T-cell (primary cell): Measurements from ENCODE around the gene GHRHR. TPM values are rescaled to one million over a fixed set of nuclear protein-coding genes. Genes with fewer than 3 reads are reported as not detected.

Experiments
- ATAC-seq, 4 experiments: fragments of 200-7000 bp in 3 of 4; fragments of 150-1000 bp in 1 of 4; cut with Tn5 transposase; replicated peaks in 1 of 4; 1 replicate in 3 of 4; 2 replicates in 1 of 4; pipeline ENCODE4 v1.10.0; 2021; ENCODE audit warnings: moderate library complexity in 3 of 4, mild to moderate bottlenecking in 2 of 4, moderate number of reproducible peaks in 1 of 4
- CTCF ChIA-PET, 2 donors: fragments of 300-600 bp; sonication (Branson Sonifier 250); formaldehyde crosslinking; loops; one replicate each; lab custom pipeline; 2022; ENCODE audit warnings: antibody characterized with exemption in 2 of 2; lab: Charles Lee
- POLR2A ChIA-PET, 2 donors: fragments of 300-600 bp; sonication (Branson Sonifier 250); formaldehyde crosslinking; loops; one replicate each; lab custom pipeline; 2022; ENCODE audit warnings: antibody characterized with exemption in 2 of 2; lab: Charles Lee
- DNase-seq, 35 experiments: peaks; one replicate each; pipeline versions ENCODE4 v3.0.0 to v3.0.0-alpha.2; 2013 to 2023
- H3K27ac ChIP-seq: one replicate; pipeline ENCODE4 v1.5.1; 2013; ENCODE audit warnings: low read length
- H3K27me3 ChIP-seq, 2 experiments: replicated peaks in 1 of 2; 1 replicate in 1 of 2; 2 replicates in 1 of 2; pipeline versions ENCODE4 v1.6.1 to v1.7.0; 2013; ENCODE audit warnings: low read length in 1 of 2, mixed read lengths in 1 of 2; ENCODE audit not compliant: control insufficient read depth in 2 of 2, insufficient read depth in 2 of 2; ENCODE audit errors: extremely low read depth in 1 of 2
- H3K36me3 ChIP-seq, 2 donors: 1 replicate in 1 of 2; 2 replicates in 1 of 2; pipeline versions ENCODE4 v1.6.1 to v1.7.0; 2013; ENCODE audit warnings: low read length in 1 of 2; ENCODE audit not compliant: control insufficient read depth in 2 of 2, insufficient read depth in 1 of 2; ENCODE audit errors: extremely low read depth in 1 of 2
- H3K4me1 ChIP-seq, 2 experiments: 1 replicate in 1 of 2; 2 replicates in 1 of 2; pipeline versions ENCODE4 v1.6.1 to v1.7.0; 2013; ENCODE audit warnings: low read length in 2 of 2, mixed read lengths in 1 of 2; ENCODE audit not compliant: insufficient read depth in 2 of 2, control insufficient read depth in 1 of 2; ENCODE audit errors: extremely low read depth in 1 of 2
- H3K4me3 ChIP-seq, 2 donors: 1 replicate in 1 of 2; 2 replicates in 1 of 2; pipeline versions ENCODE4 v1.5.1 to v1.7.0; 2013; ENCODE audit warnings: mild to moderate bottlenecking in 2 of 2, low read length in 1 of 2, moderate library complexity in 1 of 2; ENCODE audit not compliant: control insufficient read depth in 1 of 2; ENCODE audit errors: extremely low read depth in 1 of 2
- H3K9me3 ChIP-seq: 2 replicates; pipeline ENCODE4 v1.7.0; 2013
- H3K27ac Mint-ChIP-seq, 2 donors: one replicate each; pipeline ENCODE4 v1.8.0; 2020 to 2021; ENCODE audit warnings: mild to moderate bottlenecking in 2 of 2, mixed read lengths in 2 of 2
- H3K27me3 Mint-ChIP-seq, 2 donors: one replicate each; pipeline ENCODE4 v1.8.0; 2021 to 2022; ENCODE audit warnings: mixed read lengths in 2 of 2
- H3K36me3 Mint-ChIP-seq: one replicate; pipeline ENCODE4 v1.8.0; 2021; ENCODE audit warnings: mixed read lengths
- H3K4me1 Mint-ChIP-seq, 3 donors: one replicate each; pipeline ENCODE4 v1.8.0; 2020 to 2022; ENCODE audit warnings: mixed read lengths in 3 of 3, mild to moderate bottlenecking in 1 of 3
- H3K4me3 Mint-ChIP-seq, 3 donors: one replicate each; pipeline ENCODE4 v1.8.0; 2020 to 2022; ENCODE audit warnings: mild to moderate bottlenecking in 3 of 3, mixed read lengths in 3 of 3, moderate library complexity in 3 of 3
- H3K9me3 Mint-ChIP-seq, 3 donors: one replicate each; pipeline ENCODE4 v1.8.0; 2020 to 2022; ENCODE audit warnings: mixed read lengths in 3 of 3
- WGBS: methylation state at CpG from one replicate; pipeline ENCODE4 v1.1.5; 2013; ENCODE audit warnings: missing lambda C conversion rate; ENCODE audit not compliant: insufficient coverage; 5-methylcytosine and 5-hydroxymethylcytosine counted together
- total RNA-seq, 35 experiments: library from RNA in 6 of 35; stranded (reverse) in 6 of 35; fragments of 120-200 nt in 1 of 35; gene quantifications; one replicate each; pipeline versions ENCODE4 v1.2.1 to v1.2.4 and lab custom pipeline; 2013 to 2026

GHRHR gene
- total RNA-seq, 5 donors from 2014 or later (not counting 1 experiment from before 2014, with no cell fraction given), result not detected

- H3K4me3 ChIP-seq, result no peak overlapping the region
- H3K4me1 Mint-ChIP-seq, result peaks cover 0 to 2% (median 0%) of the 10 kb centered on the region in 3 donors
- H3K27me3 Mint-ChIP-seq, result peaks cover 36 to 42% of the 10 kb centered on the region in 2 donors
- H3K9me3 Mint-ChIP-seq, result no peaks in the 10 kb centered on the region
- no peaks in the 10 kb centered on the region for H3K9me3 ChIP-seq
- no peaks in the 10 kb centered on the region for H3K36me3 ChIP-seq
- no peaks in the 10 kb centered on the region for H3K36me3 Mint-ChIP-seq
- ChIA-PET POLR2A (no interaction called here), CTCF (no interaction called here)
- no peak for ATAC-seq
- no peak overlapping the region for H3K27ac Mint-ChIP-seq
- H3K4me1 ChIP-seq, result no peaks in the 10 kb centered on the region
- peaks cover 2 to 33% of the 10 kb centered on the region in 2 experiments for H3K27me3 ChIP-seq
- DNase-seq, result no peak
- H3K27ac ChIP-seq, result no peak overlapping the region
- 90% methylated on average over 3 of the region's 5 CpGs for WGBS
- H3K4me3 Mint-ChIP-seq, result no peak overlapping the region
Measured at GRCh38 chr7:30976381-30976780, 12.6 kb downstream of the GHRHR start.

GRCh38 chr7:30977222-30977621, 13.5 kb downstream of the GHRHR start:
- peaks cover 2 to 24% of the 10 kb centered on the region in 2 experiments for H3K27me3 ChIP-seq
- H3K27me3 Mint-ChIP-seq, result peaks cover 30 to 36% of the 10 kb centered on the region in 2 donors
- no peak overlapping the region for H3K4me3 ChIP-seq
- POLR2A ChIA-PET, result no interaction called here
- no peak overlapping the region for H3K27ac ChIP-seq
- H3K9me3 Mint-ChIP-seq, result no peaks in the 10 kb centered on the region
- H3K36me3 Mint-ChIP-seq, result no peaks in the 10 kb centered on the region
- H3K4me3 Mint-ChIP-seq, result no peak overlapping the region
- WGBS, result no CpG with 5 or more reads among the region's 1 CpG
- no peaks in the 10 kb centered on the region for H3K9me3 ChIP-seq
- DNase-seq, result peak in 1 of 35 experiments; percentile 11
- no peak for ATAC-seq
- CTCF ChIA-PET, result no interaction called here
- no peaks in the 10 kb centered on the region for H3K4me1 ChIP-seq
- H3K27ac Mint-ChIP-seq, result no peak overlapping the region
- H3K4me1 Mint-ChIP-seq, result peaks cover 0 to 2% (median 0%) of the 10 kb centered on the region in 3 donors
- no peaks in the 10 kb centered on the region for H3K36me3 ChIP-seq

GRCh38 chr7:30977896-30978564, 14.3 kb downstream of the GHRHR start:
- ChIA-PET POLR2A (no interaction called here), CTCF (interaction anchor here (0.7 to 1.2 kb wide), 3 partner anchors 145 to 253 kb away, joined by 3 to 5 read pairs (median 4); no protein-coding TSS in a partner anchor)
- peak in 3 of 35 experiments; percentile 16 to 24 (median 19) for DNase-seq
- ATAC-seq, result no peak
- H3K36me3 Mint-ChIP-seq, result no peaks in the 10 kb centered on the region
- H3K27ac ChIP-seq, result no peak overlapping the region
- peaks cover 24 to 32% of the 10 kb centered on the region in 2 donors for H3K27me3 Mint-ChIP-seq
- H3K27ac Mint-ChIP-seq, result no peak overlapping the region
- no peak overlapping the region for H3K4me3 ChIP-seq
- H3K9me3 Mint-ChIP-seq, result no peaks in the 10 kb centered on the region
- no peak overlapping the region for H3K4me3 Mint-ChIP-seq
- H3K4me1 ChIP-seq, result no peaks in the 10 kb centered on the region
- no peaks in the 10 kb centered on the region for H3K9me3 ChIP-seq
- peaks cover 0 to 2% (median 0%) of the 10 kb centered on the region in 3 donors for H3K4me1 Mint-ChIP-seq
- H3K36me3 ChIP-seq, result no peaks in the 10 kb centered on the region
- peaks cover 2 to 21% of the 10 kb centered on the region in 2 experiments for H3K27me3 ChIP-seq
- 45% methylated on average over 3 of the region's 9 CpGs for WGBS

GRCh38 chr7:30979027-30979426, 15.3 kb downstream of the GHRHR start:
- Histone ChIP-seq H3K4me1 (peaks cover 0 to 8% of the 10 kb centered on the region in 2 experiments), H3K9me3 (no peaks in the 10 kb centered on the region), H3K27ac (no peak overlapping the region), H3K27me3 (peaks cover 2 to 27% of the 10 kb centered on the region in 2 experiments), H3K4me3 (no peak overlapping the region), H3K36me3 (no peaks in the 10 kb centered on the region)
- no peak for DNase-seq
- H3K9me3 Mint-ChIP-seq, result no peaks in the 10 kb centered on the region
- no peak overlapping the region for H3K4me3 Mint-ChIP-seq
- WGBS, result 72% methylated on average over 10 of the region's 11 CpGs
- ATAC-seq, result no peak
- H3K36me3 Mint-ChIP-seq, result no peaks in the 10 kb centered on the region
- ChIA-PET POLR2A (no interaction called here), CTCF (interaction anchor here (0.7 to 1.2 kb wide), 3 partner anchors 144 to 252 kb away, joined by 3 to 5 read pairs (median 4); no protein-coding TSS in a partner anchor)
- H3K27me3 Mint-ChIP-seq, result peaks cover 27 to 34% of the 10 kb centered on the region in 2 donors
- no peak overlapping the region for H3K27ac Mint-ChIP-seq
- H3K4me1 Mint-ChIP-seq, result peaks cover 4 to 9% (median 6%) of the 10 kb centered on the region in 3 donors

DNA sequence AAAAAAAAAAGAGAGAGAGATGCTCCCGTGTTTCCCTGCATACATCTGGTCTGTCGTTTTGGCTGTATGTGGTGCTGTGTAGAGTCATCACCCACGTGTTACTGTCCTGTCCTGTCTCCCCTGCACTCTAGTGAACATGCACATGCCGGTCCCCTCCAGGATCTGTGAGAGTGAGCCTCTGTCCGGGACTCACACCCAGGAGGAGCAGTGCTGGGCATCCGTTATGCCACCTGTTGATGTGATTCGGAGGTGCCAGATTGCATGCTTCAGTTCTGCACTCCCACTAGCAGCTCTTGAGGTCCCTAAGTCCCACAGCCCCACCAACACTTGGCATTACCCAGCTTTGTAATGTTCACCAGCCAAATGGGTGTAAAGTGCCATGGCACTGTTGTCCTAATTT, 16.4 kb downstream of the GHRHR start:
- CTCF ChIA-PET, result no interaction called here
- 40% methylated on average over 2 of the region's 7 CpGs for WGBS
- peaks cover 0 to 8% of the 10 kb centered on the region in 2 experiments for H3K4me1 ChIP-seq

DNA sequence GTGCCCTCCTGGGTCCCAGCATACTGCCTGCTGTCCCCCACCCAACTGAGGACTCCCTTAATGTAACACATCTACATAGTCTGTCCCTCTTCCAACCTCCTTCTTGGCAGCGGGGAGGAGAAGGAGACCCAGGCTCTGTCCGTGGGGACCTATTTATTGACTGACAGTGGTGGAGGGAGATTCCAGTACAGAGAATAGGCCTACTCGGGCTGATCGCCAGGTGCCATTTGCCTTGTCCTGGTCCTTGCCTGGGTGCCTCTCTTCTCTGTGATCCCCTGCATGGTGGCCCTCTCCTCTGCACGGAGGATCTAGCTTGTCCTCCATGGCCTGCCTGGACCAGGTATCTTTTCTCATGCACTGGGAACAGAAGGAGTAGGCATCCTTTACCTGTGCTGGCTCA, 17.0 kb downstream of the GHRHR start:
- Histone ChIP-seq H3K27me3 (peaks cover 8 to 31% of the 10 kb centered on the region in 2 experiments), H3K4me3 (no peak overlapping the region), H3K27ac (no peak overlapping the region), H3K9me3 (no peaks in the 10 kb centered on the region), H3K36me3 (no peaks in the 10 kb centered on the region), H3K4me1 (peaks cover 0 to 8% of the 10 kb centered on the region in 2 experiments)
- CTCF ChIA-PET, result no interaction called here
- 84% methylated on average over 3 of the region's 5 CpGs for WGBS
- Mint-ChIP-seq H3K36me3 (no peaks in the 10 kb centered on the region), H3K27me3 (peaks cover 29 to 41% of the 10 kb centered on the region in 2 donors), H3K4me3 (no peak overlapping the region), H3K9me3 (no peaks in the 10 kb centered on the region), H3K4me1 (peaks cover 4 to 20% (median 6%) of the 10 kb centered on the region in 3 donors), H3K27ac (no peak overlapping the region)
- no peak for ATAC-seq
- DNase-seq, result peak in 1 of 35 experiments; percentile 5
- POLR2A ChIA-PET, result no interaction called here

More for the DNA sequence above, 16.4 kb downstream of the GHRHR start:
- H3K4me3 Mint-ChIP-seq, result no peak overlapping the region
- peaks cover 26 to 38% of the 10 kb centered on the region in 2 donors for H3K27me3 Mint-ChIP-seq
- Histone ChIP-seq H3K36me3 (no peaks in the 10 kb centered on the region), H3K9me3 (no peaks in the 10 kb centered on the region), H3K27me3 (peaks cover 6 to 28% of the 10 kb centered on the region in 2 experiments), H3K27ac (no peak overlapping the region), H3K4me3 (no peak overlapping the region)
- no peak overlapping the region for H3K27ac Mint-ChIP-seq
- H3K9me3 Mint-ChIP-seq, result no peaks in the 10 kb centered on the region
- POLR2A ChIA-PET, result no interaction called here
- ATAC-seq, result no peak
- peak in 1 of 35 experiments; percentile 10 for DNase-seq
- no peaks in the 10 kb centered on the region for H3K36me3 Mint-ChIP-seq
- H3K4me1 Mint-ChIP-seq, result peaks cover 4 to 17% (median 4%) of the 10 kb centered on the region in 3 donors
